Measurements from ENCODE around the gene ING5.
"Not testable (repeated sequence)": the region's sequence is repeated elsewhere in the genome, so short reads cannot be mapped to it uniquely, and the experiment has no call there.

ING5 gene

GRCh38 chr2:241728000-241728399, 26.2 kb downstream of the ING5 start:
- Mint-ChIP-seq H3K36me3 (ENCODE audit: insufficient read depth) (peaks cover 14% of the 10 kb centered on the region), H3K9me3 (no peaks in the 10 kb centered on the region), H3K4me1 (ENCODE audit: low read depth in 2 of 2) (peaks cover 13 to 16% of the 10 kb centered on the region in 2 donors), H3K27ac (no peak overlapping the region), H3K27me3 (no peaks in the 10 kb centered on the region), H3K4me3 (no peak overlapping the region)
- ATAC-seq (replicated peaks), result no peak
- no peak for DNase-seq

GRCh38 chr2:241728627-241729026, 26.8 kb downstream of the ING5 start:
- Mint-ChIP-seq H3K27me3 (no peaks in the 10 kb centered on the region), H3K27ac (no peak overlapping the region), H3K4me3 (no peak overlapping the region), H3K9me3 (no peaks in the 10 kb centered on the region), H3K4me1 (ENCODE audit: low read depth in 2 of 2) (peaks cover 15 to 19% of the 10 kb centered on the region in 2 donors), H3K36me3 (ENCODE audit: insufficient read depth) (peaks cover 12% of the 10 kb centered on the region)
- DNase-seq (no peak), ATAC-seq (replicated peaks) (no peak)

GRCh38 chr2:241729868-241730267, 28.0 kb downstream of the ING5 start:
- Mint-ChIP-seq H3K9me3 (no peaks in the 10 kb centered on the region), H3K4me3 (no peak overlapping the region), H3K36me3 (ENCODE audit: insufficient read depth) (peaks cover 12% of the 10 kb centered on the region), H3K4me1 (ENCODE audit: low read depth in 2 of 2) (peaks cover 15 to 22% of the 10 kb centered on the region in 2 donors), H3K27ac (peak overlapping the region in 1 of 2 donors; percentile 68), H3K27me3 (no peaks in the 10 kb centered on the region)
- ATAC-seq (replicated peaks) (no peak), DNase-seq (no peak)

- Mint-ChIP-seq H3K9me3 (no peaks in the 10 kb centered on the region), H3K4me3 (no peak overlapping the region), H3K4me1 (ENCODE audit: low read depth in 2 of 2) (peaks cover 15 to 22% of the 10 kb centered on the region in 2 donors), H3K27me3 (no peaks in the 10 kb centered on the region), H3K27ac (no peak overlapping the region), H3K36me3 (ENCODE audit: insufficient read depth) (peaks cover 11% of the 10 kb centered on the region)
- ATAC-seq (replicated peaks) (no peak), DNase-seq (no peak)
Observed at GRCh38 chr2:241730671-241731293, 28.9 kb downstream of the ING5 start.

GRCh38 chr2:241732513-241733186, 30.8 kb downstream of the ING5 start:
- not testable (repeated sequence) for H3K9me3 Mint-ChIP-seq; ATAC-seq (replicated peaks); H3K36me3 Mint-ChIP-seq (ENCODE audit: insufficient read depth); H3K27me3 Mint-ChIP-seq
- DNase-seq, result peak in 2 of 3 experiments; percentile 50 to 55
- peaks cover 19 to 27% of the 10 kb centered on the region in 2 donors for H3K4me1 Mint-ChIP-seq (ENCODE audit: low read depth in 2 of 2)
- peak overlapping the region; percentile 72 to 74 for H3K4me3 Mint-ChIP-seq
- H3K27ac Mint-ChIP-seq, result peak overlapping the region in 1 of 2 donors; percentile 53

- ATAC-seq (replicated peaks) (no peak), DNase-seq (peak in 1 of 3 experiments; percentile 15)
- Mint-ChIP-seq H3K4me3 (peak overlapping the region; percentile 72 to 74), H3K27me3 (no peaks in the 10 kb centered on the region), H3K4me1 (ENCODE audit: low read depth in 2 of 2) (peaks cover 19 to 29% of the 10 kb centered on the region in 2 donors), H3K27ac (peak overlapping the region; percentile 53 to 56), H3K36me3 (ENCODE audit: insufficient read depth) (peaks cover 13% of the 10 kb centered on the region), H3K9me3 (no peaks in the 10 kb centered on the region)
Observed at GRCh38 chr2:241733391-241734207, 31.8 kb downstream of the ING5 start.

GRCh38 chr2:241734208-241734466, 32.3 kb downstream of the ING5 start:
- Mint-ChIP-seq H3K27me3 (no peaks in the 10 kb centered on the region), H3K9me3 (no peaks in the 10 kb centered on the region), H3K27ac (peak overlapping the region in 1 of 2 donors; percentile 53), H3K4me1 (ENCODE audit: low read depth in 2 of 2) (peaks cover 19 to 32% of the 10 kb centered on the region in 2 donors), H3K4me3 (peak overlapping the region; percentile 72 to 74), H3K36me3 (ENCODE audit: insufficient read depth) (peaks cover 13% of the 10 kb centered on the region)
- ATAC-seq (replicated peaks) (no peak), DNase-seq (no peak)

- ATAC-seq (replicated peaks), result peak; percentile 85
Observed at GRCh38 chr2:241734467-241735208, 32.8 kb downstream of the ING5 start, which contains the start of gene D2HGDH. Gene D2HGDH (plus strand): TSS chr2:241734630. CDS start chr2:241735225, 595 bp downstream.

GRCh38 chr2:241736111-241736510, 34.3 kb downstream of the ING5 start:
- Mint-ChIP-seq H3K36me3 (ENCODE audit: insufficient read depth) (peaks cover 22% of the 10 kb centered on the region), H3K27ac (peak overlapping the region in 1 of 2 donors; percentile 10), H3K9me3 (no peaks in the 10 kb centered on the region), H3K4me3 (peak overlapping the region; percentile 63 to 74), H3K4me1 (ENCODE audit: low read depth in 2 of 2) (peaks cover 29 to 44% of the 10 kb centered on the region in 2 donors), H3K27me3 (no peaks in the 10 kb centered on the region)
- no peak for DNase-seq
- no peak for ATAC-seq (replicated peaks)

More at GRCh38 chr2:241734467-241735208, 32.8 kb downstream of the ING5 start, which contains the start of gene D2HGDH:
- H3K4me3 Mint-ChIP-seq, result peak within 1 kb of the TSS; percentile 72 to 74
- peaks cover 24 to 36% of the 10 kb centered on the region in 2 donors for H3K4me1 Mint-ChIP-seq (ENCODE audit: low read depth in 2 of 2)
- DNase-seq, result peak; percentile 91 to 92 (median 92)
- no peaks in the 10 kb centered on the region for H3K27me3 Mint-ChIP-seq
- peaks cover 17% of the 10 kb centered on the region for H3K36me3 Mint-ChIP-seq (ENCODE audit: insufficient read depth)
- H3K27ac Mint-ChIP-seq, result peak within 1 kb of the TSS; percentile 53 to 56
- H3K9me3 Mint-ChIP-seq, result no peaks in the 10 kb centered on the region

- Mint-ChIP-seq H3K27ac (peak overlapping the region in 1 of 2 donors; percentile 77), H3K27me3 (no peaks in the 10 kb centered on the region)
Observed at GRCh38 chr2:241738040-241738686, 36.3 kb downstream of the ING5 start.

GRCh38 chr2:241739177-241739576, 37.3 kb downstream of the ING5 start:
- Mint-ChIP-seq H3K9me3 (no peaks in the 10 kb centered on the region), H3K27me3 (no peaks in the 10 kb centered on the region), H3K4me1 (ENCODE audit: low read depth in 2 of 2) (peaks cover 28 to 38% of the 10 kb centered on the region in 2 donors), H3K27ac (peak overlapping the region; percentile 64 to 89), H3K36me3 (ENCODE audit: insufficient read depth) (peaks cover 15% of the 10 kb centered on the region), H3K4me3 (peak overlapping the region in 1 of 2 donors; percentile 78)
- DNase-seq (no peak), ATAC-seq (replicated peaks) (no peak)

More at GRCh38 chr2:241738040-241738686, 36.3 kb downstream of the ING5 start:
- no peak overlapping the region for H3K4me3 Mint-ChIP-seq
- DNase-seq, result no peak
- no peaks in the 10 kb centered on the region for H3K9me3 Mint-ChIP-seq
- peaks cover 23 to 41% of the 10 kb centered on the region in 2 donors for H3K4me1 Mint-ChIP-seq (ENCODE audit: low read depth in 2 of 2)
- peaks cover 18% of the 10 kb centered on the region for H3K36me3 Mint-ChIP-seq (ENCODE audit: insufficient read depth)
- no peak for ATAC-seq (replicated peaks)

GRCh38 chr2:241739651-241740050, 37.8 kb downstream of the ING5 start:
- H3K4me1 Mint-ChIP-seq (ENCODE audit: low read depth in 2 of 2), result peaks cover 28 to 38% of the 10 kb centered on the region in 2 donors
- ATAC-seq (replicated peaks) (peak; percentile 11), DNase-seq (no peak)
- no peaks in the 10 kb centered on the region for H3K27me3 Mint-ChIP-seq
- H3K36me3 Mint-ChIP-seq (ENCODE audit: insufficient read depth), result peaks cover 15% of the 10 kb centered on the region
- H3K9me3 Mint-ChIP-seq, result no peaks in the 10 kb centered on the region
- H3K27ac Mint-ChIP-seq, result peak overlapping the region; percentile 64 to 89
- peak overlapping the region; percentile 55 to 78 for H3K4me3 Mint-ChIP-seq
